ENCODE results near the gene ICA1.

DNA sequence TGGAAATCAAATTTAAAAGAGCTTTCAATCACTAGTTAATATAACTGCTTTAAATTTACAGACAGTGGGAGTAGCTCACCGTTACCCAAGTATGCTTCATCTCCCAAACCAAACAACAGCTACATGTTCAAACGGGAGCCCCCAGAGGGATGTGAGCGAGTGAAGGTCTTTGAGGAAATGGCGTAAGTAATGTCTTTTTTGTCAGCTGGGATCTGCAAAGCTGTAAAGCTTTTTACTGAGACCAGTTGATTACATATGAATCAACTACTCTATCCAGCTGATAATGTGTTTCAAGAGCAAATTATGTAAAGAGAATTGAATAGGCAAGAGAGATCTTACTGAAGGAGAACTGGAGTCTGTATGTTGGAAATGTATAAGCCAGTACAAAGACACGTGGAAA, 177.1 kb downstream of the ICA1 start:
- TF ChIP-seq, protein P1, sequence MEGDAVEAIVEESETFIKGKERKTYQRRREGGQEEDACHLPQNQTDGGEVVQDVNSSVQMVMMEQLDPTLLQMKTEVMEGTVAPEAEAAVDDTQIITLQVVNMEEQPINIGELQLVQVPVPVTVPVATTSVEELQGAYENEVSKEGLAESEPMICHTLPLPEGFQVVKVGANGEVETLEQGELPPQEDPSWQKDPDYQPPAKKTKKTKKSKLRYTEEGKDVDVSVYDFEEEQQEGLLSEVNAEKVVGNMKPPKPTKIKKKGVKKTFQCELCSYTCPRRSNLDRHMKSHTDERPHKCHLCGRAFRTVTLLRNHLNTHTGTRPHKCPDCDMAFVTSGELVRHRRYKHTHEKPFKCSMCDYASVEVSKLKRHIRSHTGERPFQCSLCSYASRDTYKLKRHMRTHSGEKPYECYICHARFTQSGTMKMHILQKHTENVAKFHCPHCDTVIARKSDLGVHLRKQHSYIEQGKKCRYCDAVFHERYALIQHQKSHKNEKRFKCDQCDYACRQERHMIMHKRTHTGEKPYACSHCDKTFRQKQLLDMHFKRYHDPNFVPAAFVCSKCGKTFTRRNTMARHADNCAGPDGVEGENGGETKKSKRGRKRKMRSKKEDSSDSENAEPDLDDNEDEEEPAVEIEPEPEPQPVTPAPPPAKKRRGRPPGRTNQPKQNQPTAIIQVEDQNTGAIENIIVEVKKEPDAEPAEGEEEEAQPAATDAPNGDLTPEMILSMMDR (conservative IDR thresholded peaks at IDR 0.05; ENCODE audit: low read depth, low read length): no peak
- TF ChIP-seq, protein P2, sequence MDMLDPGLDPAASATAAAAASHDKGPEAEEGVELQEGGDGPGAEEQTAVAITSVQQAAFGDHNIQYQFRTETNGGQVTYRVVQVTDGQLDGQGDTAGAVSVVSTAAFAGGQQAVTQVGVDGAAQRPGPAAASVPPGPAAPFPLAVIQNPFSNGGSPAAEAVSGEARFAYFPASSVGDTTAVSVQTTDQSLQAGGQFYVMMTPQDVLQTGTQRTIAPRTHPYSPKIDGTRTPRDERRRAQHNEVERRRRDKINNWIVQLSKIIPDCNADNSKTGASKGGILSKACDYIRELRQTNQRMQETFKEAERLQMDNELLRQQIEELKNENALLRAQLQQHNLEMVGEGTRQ (IDR thresholded peaks at IDR 0.05; ENCODE audit: low read depth, low read length): no peak

Measured in IMR-90 (cell line).